ENCODE measurements around the gene CCL2.

Gene CCL2

DNA sequence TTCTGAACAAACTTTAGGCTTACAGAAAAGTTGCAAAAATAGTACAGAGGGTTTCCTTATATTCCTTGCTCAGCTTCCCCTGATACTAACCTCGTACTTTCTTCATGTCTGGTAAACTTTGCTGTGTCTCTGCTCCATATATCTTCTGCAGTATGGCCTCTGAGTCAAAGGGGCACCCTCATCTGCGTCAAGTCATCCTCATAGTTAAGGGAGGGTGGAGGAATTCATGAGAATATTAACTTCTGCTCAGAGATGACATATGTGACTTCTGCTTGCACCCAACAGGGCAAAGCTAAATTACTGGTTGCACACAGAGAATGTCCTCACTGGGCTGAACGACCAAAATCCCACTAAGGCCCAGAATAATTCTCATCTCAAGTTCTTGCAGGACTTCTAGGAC, 10.6 kb downstream of the CCL2 start:
- DNase-seq (ENCODE audit: low read depth, low spot score): no peak

- no peak for DNase-seq (ENCODE audit: low read depth, low spot score)
Observed at GRCh38 chr17:34269969-34270368, 14.9 kb downstream of the CCL2 start, which contains the start of gene CCL7. TSS of gene CCL7 (plus strand) at chr17:34270221. CDS start at chr17:34270291, 70 bp downstream.

- DNase-seq (ENCODE audit: low read depth, low spot score): peak; percentile 89
Observed at GRCh38 chr17:34275881-34276280, 20.8 kb downstream of the CCL2 start.

- no peak for DNase-seq (ENCODE audit: low read depth, low spot score)
Observed at GRCh38 chr17:34276826-34277225, 21.7 kb downstream of the CCL2 start.

- no peak for DNase-seq (ENCODE audit: low read depth, low spot score)
Observed at GRCh38 chr17:34283571-34283970, 28.5 kb downstream of the CCL2 start.

DNA sequence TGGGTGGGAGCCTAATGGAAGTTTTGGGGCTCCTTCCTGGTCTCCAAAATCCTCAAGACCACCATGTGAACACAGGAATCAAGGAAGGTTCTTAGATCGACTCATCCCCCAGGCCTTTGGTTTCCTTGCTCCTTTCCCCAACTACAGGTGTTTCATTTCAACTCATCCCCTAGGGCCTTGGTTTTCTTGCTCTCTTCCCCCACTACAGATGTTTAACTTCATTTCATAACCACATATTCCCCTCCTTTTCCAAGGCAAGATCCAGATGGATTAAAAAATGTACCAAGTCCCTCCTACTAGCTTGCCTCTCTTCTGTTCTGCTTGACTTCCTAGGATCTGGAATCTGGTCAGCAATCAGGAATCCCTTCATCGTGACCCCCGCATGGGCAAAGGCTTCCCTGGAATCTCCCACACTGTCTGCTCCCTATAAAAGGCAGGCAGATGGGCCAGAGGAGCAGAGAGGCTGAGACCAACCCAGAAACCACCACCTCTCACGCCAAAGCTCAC, 30.3 kb downstream of the CCL2 start, which contains the start of gene CCL11:
CCL11 (plus strand) TSS at position 457 of the 507 bp plus-strand sequence. CDS start 67 bp downstream, outside the sequence.
- no peak for DNase-seq (ENCODE audit: low read depth, low spot score)

DNA sequence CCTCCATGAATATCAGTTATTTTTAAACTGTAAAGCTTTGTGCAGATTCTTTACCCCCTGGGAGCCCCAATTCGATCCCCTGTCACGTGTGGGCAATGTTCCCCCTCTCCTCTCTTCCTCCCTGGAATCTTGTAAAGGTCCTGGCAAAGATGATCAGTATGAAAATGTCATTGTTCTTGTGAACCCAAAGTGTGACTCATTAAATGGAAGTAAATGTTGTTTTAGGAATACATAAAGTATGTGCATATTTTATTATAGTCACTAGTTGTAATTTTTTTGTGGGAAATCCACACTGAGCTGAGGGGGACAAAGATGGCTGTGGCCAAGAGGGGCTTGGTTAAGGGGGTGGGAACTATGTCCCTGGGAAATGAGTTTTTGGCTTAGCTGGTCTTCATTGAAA, 32.8 kb downstream of the CCL2 start:
- DNase-seq (ENCODE audit: low read depth, low spot score): no peak

- no peak for DNase-seq (ENCODE audit: low read depth, low spot score)
Observed at GRCh38 chr17:34290586-34290985, 35.5 kb downstream of the CCL2 start.

DNA sequence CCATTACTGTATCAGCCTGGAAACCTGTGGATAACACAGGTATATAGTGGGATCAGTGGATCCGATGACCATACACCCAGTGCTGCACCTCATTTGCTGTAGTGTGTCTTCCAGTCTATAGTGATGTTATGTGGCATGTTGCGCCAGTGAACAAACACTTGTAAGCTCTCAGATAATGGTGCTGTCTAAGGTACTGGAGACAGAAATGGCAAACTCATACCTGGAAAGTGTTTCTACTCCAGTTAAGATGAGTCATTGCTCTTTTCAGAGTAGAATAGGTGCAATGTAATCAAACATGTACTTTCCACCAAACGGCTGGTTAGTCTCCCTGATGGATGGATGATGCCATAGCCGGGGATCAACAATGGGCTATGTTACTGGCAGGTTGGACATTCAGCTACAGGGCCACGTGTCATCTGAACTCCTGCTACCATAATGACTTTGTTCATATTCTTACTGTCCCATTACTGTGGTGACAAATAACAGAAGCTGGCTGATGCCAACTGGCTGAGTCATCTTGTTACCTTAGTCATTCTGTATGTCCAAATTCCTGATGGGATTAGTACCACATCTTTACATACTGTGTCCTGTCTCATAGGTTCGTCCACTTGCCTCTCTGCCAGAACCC, 36.8 kb downstream of the CCL2 start:
- DNase-seq (ENCODE audit: low read depth, low spot score): peak; percentile 41

DNA sequence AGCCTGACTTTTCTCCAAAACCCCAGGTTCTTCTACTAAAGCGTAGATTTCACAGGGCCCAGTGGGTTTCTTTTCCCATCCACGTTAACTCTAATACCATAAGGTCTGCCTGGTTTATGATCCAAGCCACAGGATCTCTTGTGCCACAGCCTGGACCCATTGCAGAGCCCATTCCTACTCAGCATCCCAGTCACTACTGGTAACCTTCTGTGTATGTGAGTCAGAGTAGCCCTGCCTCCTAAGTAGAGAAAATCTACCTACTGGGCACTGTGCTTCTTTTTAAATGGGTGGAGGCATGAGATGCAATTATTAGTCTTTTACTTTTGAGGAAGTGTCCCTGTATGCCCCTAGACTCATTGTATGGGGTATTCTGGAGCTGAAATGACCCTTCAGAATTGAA, 43.9 kb downstream of the CCL2 start:
- no peak for DNase-seq (ENCODE audit: low read depth, low spot score)

GRCh38 chr17:34299956-34300577, 45.0 kb downstream of the CCL2 start:
- DNase-seq (ENCODE audit: low read depth, low spot score): peak; percentile 60

DNA sequence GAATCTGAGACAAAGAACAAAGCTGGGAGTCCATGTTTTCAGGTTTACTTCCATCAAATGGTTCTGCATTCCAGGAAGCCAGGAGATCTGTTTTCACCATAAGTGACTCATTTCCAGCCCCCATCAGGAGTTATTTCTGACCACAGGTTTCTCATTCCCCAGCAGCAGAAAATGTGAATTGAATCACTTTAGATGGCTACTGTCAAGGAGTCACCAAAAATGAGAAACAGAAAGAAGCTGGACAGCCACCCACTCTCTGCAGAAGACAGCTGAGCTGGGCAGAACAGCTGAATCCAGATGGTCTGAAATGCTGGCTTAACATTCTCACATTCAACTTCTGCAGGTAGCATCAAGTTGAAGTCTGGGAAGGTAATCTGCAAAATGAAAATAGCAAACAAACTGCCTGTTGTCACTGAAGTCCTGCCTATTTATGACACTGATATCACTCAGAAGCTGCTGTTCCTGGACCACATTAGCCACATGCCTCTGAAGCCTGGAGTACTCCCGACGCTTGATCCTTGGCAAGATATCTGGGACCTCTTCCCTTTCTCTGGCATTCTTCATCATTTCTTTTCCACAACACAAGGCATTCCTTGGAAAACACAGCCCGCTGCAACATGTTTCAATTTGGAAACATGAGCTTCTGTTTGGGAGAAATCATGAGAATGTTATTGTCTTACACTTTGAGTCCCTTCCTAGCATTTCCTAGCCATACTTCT, 45.7 kb downstream of the CCL2 start:
- DNase-seq (ENCODE audit: low read depth, low spot score): peak; percentile 84

GRCh38 chr17:34301986-34302385, 46.9 kb downstream of the CCL2 start:
- DNase-seq (ENCODE audit: low read depth, low spot score): no peak

DNA sequence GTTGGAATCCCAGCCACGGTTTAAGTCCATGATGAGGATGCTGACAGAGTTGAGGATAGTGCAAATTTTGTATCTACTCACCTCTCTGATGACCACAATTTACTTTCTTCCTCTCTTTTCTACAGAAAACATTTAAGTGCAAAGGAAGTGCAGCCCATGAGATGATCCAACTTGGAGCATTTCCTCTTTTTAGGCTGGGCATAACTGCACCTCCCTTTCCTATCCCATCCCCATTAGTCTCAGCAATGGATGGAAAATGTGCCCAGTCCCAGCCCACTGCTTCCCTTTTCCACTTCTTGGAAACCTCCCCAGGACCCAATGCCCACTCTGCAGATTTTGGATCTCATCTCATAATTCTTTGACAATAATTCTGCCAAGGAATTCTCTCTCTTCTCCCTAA, 47.6 kb downstream of the CCL2 start:
- no peak for DNase-seq (ENCODE audit: low read depth, low spot score)

- DNase-seq (ENCODE audit: low read depth, low spot score): no peak
Observed at GRCh38 chr17:34303606-34304005, 48.5 kb downstream of the CCL2 start.

DNA sequence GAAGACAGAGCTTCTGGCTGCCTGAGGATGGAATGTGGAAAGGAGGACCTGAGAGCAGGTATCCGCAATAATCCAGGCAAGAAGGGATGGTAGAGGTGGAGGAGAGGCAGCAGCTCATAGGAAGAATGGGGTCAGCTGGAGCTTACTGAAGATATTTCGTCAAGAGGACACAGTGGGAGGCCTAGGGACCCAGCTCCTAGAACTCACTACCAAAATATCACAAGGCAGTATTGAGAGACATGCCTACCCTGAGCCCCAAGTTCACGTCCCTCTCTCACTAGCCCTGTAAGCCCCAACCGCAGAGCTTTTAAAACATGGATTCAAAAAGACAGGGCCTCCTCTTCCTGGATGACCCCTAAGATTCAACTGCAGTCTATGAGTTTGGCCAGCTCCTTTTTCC, 50.0 kb downstream of the CCL2 start:
- no peak for DNase-seq (ENCODE audit: low read depth, low spot score)

DNA sequence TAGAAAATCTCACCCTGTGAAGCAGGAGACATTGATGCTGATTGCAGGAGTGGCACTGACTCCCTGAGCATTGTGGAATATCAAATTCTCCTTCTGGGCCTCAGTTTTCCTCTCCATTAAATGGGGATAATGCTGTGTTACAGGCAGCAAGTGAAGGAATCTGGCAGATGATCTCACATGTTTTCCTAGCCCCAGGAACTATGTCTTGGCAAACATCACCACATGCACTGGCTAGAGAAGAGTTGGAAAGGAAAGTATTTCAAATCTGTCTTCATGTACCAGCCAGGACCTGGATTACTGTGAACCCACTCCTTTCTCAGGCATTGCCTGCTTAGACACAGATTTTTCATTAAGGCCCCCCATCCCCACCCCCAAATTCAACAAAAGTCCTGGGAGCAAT, 50.5 kb downstream of the CCL2 start:
- DNase-seq (ENCODE audit: low read depth, low spot score): peak; percentile 17

GRCh38 chr17:34306466-34306865, 51.4 kb downstream of the CCL2 start:
- DNase-seq (ENCODE audit: low read depth, low spot score): peak; percentile 89

All from astrocyte of the hippocampus (primary cell).